Tibial artery (tissue), 4 donors: ENCODE results near the gene NPHP4.

Source experiments
- DNase-seq, 2 donors: peaks; one replicate each; pipeline ENCODE4 v3.0.0-alpha.2; 2019
- H3K27ac ChIP-seq, 2 donors: fragments of 200-600 bp; sonication (generic) in 1 of 2; 1 replicate in 1 of 2; 2 replicates in 1 of 2; pipeline ENCODE4 v1.5.1; 2018 to 2019; ENCODE audit warnings: mild to moderate bottlenecking in 1 of 2
- H3K27me3 ChIP-seq, 2 donors: fragments of 200-600 bp; sonication (generic) in 1 of 2; one replicate each; pipeline versions ENCODE4 v1.5.1 to v1.6.0; 2016 to 2019
- H3K36me3 ChIP-seq, 3 donors: fragments of 200-600 bp; sonication (generic) in 2 of 3; one replicate each; pipeline ENCODE4 v1.5.1; 2016 to 2019; ENCODE audit warnings: mild to moderate bottlenecking in 2 of 3
- H3K4me1 ChIP-seq, 4 donors: fragments of 200-600 bp; sonication (generic) in 2 of 4; 1 replicate in 3 of 4; 2 replicates in 1 of 4; pipeline ENCODE4 v1.5.1; 2016 to 2019
- H3K4me3 ChIP-seq, 2 donors: fragments of 200-600 bp; sonication (generic) in 1 of 2; 1 replicate in 1 of 2; 2 replicates in 1 of 2; pipeline ENCODE4 v1.5.1; 2018 to 2019; ENCODE audit warnings: mild to moderate bottlenecking in 2 of 2
- H3K9me3 ChIP-seq, 3 donors: fragments of 200-600 bp; sonication (generic) in 1 of 3; one replicate each; pipeline ENCODE4 v1.5.1; 2016 to 2019
- CTCF ChIP-seq, 2 experiments: fragments of 200-600 bp in 1 of 2; fragments of 450-650 bp in 1 of 2; IDR thresholded peaks; one replicate each; pipeline ENCODE4 v1.5.1; 2017 to 2019; ENCODE audit warnings: antibody characterized with exemption in 2 of 2, mild to moderate bottlenecking in 1 of 2, moderate library complexity in 1 of 2
- intact Hi-C: fragments of 100-400 bp; cut with DNase I; formaldehyde crosslinking; loops from one replicate; pipeline ENCODE4 v1.15.0; 2023; ENCODE audit warnings: low total_unique reads

NPHP4 gene

DNA sequence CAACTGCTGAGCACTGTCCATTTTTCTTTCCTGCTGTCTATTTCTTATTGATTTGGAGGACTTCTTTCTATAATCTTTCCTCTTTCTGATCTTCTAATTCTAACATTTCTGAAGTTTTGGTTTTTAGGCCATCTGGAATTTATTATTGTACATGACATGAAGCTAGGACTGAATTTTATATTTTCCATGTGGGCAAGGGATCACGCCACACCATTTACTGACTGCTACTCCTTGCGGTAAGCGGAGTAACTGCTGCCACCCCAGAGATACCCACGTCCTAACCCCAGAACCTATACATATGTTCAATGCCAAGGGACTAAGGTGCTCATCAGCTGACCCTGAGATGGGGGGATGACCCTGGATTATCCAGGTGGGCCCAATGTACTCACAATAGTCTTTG is 70.6 kb downstream of the NPHP4 start:
- Histone ChIP-seq H3K9me3 (no peaks in the 10 kb centered on the region), H3K27ac (no peak overlapping the region), H3K36me3 (peaks cover 0 to 6% (median 2%) of the 10 kb centered on the region in 3 donors), H3K27me3 (no peaks in the 10 kb centered on the region), H3K4me3 (no peak overlapping the region), H3K4me1 (no peaks in the 10 kb centered on the region)
- no peak for TF ChIP-seq CTCF (IDR thresholded peaks at IDR 0.05)
- intact Hi-C loops = no loop called here
- DNase-seq = peak in 1 of 2 donors; percentile 11

- no peak for TF ChIP-seq CTCF (IDR thresholded peaks at IDR 0.05)
- Histone ChIP-seq H3K9me3 (no peaks in the 10 kb centered on the region), H3K4me3 (no peak overlapping the region), H3K27ac (no peak overlapping the region), H3K27me3 (no peaks in the 10 kb centered on the region), H3K4me1 (no peaks in the 10 kb centered on the region), H3K36me3 (peaks cover 0 to 4% (median 0%) of the 10 kb centered on the region in 3 donors)
- intact Hi-C loops = no loop called here
- DNase-seq = no peak
Observed at GRCh38 chr1:5921129-5921528, 71.1 kb downstream of the NPHP4 start.

DNA sequence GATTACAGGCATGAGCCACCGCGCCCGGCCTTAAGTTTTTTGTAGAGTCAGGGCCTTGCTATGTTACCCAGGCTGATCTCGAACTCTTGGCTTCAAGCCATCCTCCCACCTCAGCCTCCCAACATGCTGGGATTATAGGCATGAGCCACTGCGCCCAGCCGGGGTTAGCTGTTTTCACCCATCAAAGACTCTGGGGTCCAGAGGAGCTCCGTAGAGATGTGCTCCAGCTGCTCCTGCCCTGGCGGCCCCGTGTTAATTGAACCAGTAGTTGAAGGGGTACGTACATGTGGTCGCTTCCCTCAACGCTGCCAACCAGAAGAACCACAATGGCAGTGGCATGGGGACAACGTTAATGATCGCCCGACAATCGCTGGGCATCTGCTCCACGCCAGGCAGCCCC is 72.0 kb downstream of the NPHP4 start:
- intact Hi-C loops = no loop called here
- peak in 1 of 2 donors; percentile 57 for DNase-seq
- H3K27ac ChIP-seq = no peak overlapping the region

GRCh38 chr1:5918275-5918649 is 74.0 kb downstream of the NPHP4 start:
- no peaks in the 10 kb centered on the region for H3K9me3 ChIP-seq
- no peaks in the 10 kb centered on the region for H3K27me3 ChIP-seq
- H3K36me3 ChIP-seq = peaks cover 0 to 4% (median 0%) of the 10 kb centered on the region in 3 donors
- DNase-seq = no peak
- TF ChIP-seq CTCF (IDR thresholded peaks at IDR 0.05) = no peak
- H3K4me3 ChIP-seq = no peak overlapping the region
- intact Hi-C loops = no loop called here
- no peak overlapping the region for H3K27ac ChIP-seq
- H3K4me1 ChIP-seq = peaks cover 0 to 7% (median 3%) of the 10 kb centered on the region in 4 donors

More for the DNA sequence above, 72.0 kb downstream of the NPHP4 start:
- no peak for TF ChIP-seq CTCF (IDR thresholded peaks at IDR 0.05)
- Histone ChIP-seq H3K9me3 (no peaks in the 10 kb centered on the region), H3K27me3 (no peaks in the 10 kb centered on the region), H3K4me1 (peaks cover 0 to 7% (median 3%) of the 10 kb centered on the region in 4 donors), H3K4me3 (no peak overlapping the region), H3K36me3 (peaks cover 0 to 4% (median 0%) of the 10 kb centered on the region in 3 donors)

DNA sequence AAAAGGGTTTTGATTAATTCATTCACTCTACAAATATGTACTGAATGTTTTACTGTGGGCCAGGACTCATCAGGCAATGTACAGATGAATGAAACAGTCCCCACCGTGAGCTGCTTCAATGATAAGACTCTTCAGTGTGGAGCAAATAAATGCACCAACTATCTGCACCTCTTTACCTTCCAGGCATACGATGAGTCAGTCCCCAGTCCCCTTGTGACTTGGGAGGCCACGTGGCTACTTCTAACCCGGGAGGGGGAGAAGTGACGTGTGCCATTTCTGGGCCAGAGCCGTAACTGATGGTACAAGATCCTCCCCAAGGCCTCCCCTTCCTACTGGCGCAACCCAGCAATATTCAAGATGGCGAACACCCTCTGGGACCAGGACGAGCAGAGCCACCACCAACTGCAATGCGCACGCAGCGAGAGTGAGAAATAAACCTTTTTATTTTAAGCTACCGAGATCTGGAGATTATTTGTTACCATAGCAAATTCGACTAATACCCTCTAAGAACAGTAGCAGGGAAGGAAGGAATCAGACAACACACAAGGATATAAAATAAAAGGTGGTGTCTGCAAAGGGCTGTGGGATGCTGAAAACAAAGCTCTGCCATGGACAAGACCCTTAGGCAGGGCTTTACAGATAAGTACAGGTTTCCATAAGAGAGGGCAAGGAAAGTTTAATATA is 74.5 kb downstream of the NPHP4 start:
- DNase-seq = peak in 1 of 2 donors; percentile 40
- H3K4me3 ChIP-seq = no peak overlapping the region
- peaks cover 0 to under 1% (median 0%) of the 10 kb centered on the region in 3 donors for H3K36me3 ChIP-seq
- peaks cover 0 to 7% (median 3%) of the 10 kb centered on the region in 4 donors for H3K4me1 ChIP-seq
- no peaks in the 10 kb centered on the region for H3K27me3 ChIP-seq
- no peak for TF ChIP-seq CTCF (IDR thresholded peaks at IDR 0.05)
- H3K9me3 ChIP-seq = no peaks in the 10 kb centered on the region
- H3K27ac ChIP-seq = no peak overlapping the region
- intact Hi-C loops = no loop called here
